Neural cell (in vitro differentiated cells): ENCODE data around the gene PPP4R3B. TPM values are rescaled to one million over a fixed set of nuclear protein-coding genes. Genes with fewer than 3 reads are reported as not detected.

ENCODE experiments used
- H2AFZ ChIP-seq: fragments of 200-600, 300-800 bp; sonication (generic), shearing (Covaris generic); 2 replicates; pipeline ENCODE4 v1.6.0; 2014; ENCODE audit warnings: low read depth, mild to moderate bottlenecking, antibody characterized with exemption, low read length, moderate library complexity
- H3F3A ChIP-seq: fragments of 200-600 bp; shearing (Covaris generic); 2 replicates; pipeline ENCODE4 v1.6.1; 2016; ENCODE audit warnings: mild to moderate bottlenecking, moderate library complexity, mixed read lengths, antibody characterized with exemption, low read length; ENCODE audit not compliant: insufficient read depth, poor library complexity, severe bottlenecking
- H3K27ac ChIP-seq: fragments of 200-600, 300-800 bp; sonication (generic), shearing (Covaris generic); 2 replicates; pipeline ENCODE4 v1.5.1; 2014; ENCODE audit warnings: mild to moderate bottlenecking, low read length, moderate library complexity
- H3K27me3 ChIP-seq: fragments of 300-800, 200-600 bp; sonication (generic), shearing (Covaris generic); 2 replicates; pipeline ENCODE4 v1.6.0; 2014; ENCODE audit warnings: mild to moderate bottlenecking, low read depth, low read length, moderate library complexity; ENCODE audit not compliant: insufficient read depth
- H3K36me3 ChIP-seq: fragments of 300-800, 200-600 bp; sonication (generic), shearing (Covaris generic); 2 replicates; pipeline ENCODE4 v1.5.1; 2014; ENCODE audit warnings: mild to moderate bottlenecking, antibody characterized with exemption, low read length, moderate library complexity; ENCODE audit not compliant: insufficient read depth
- H3K4me2 ChIP-seq: fragments of 300-800, 200-600 bp; sonication (generic), shearing (Covaris generic); 2 replicates; pipeline ENCODE4 v1.6.0; 2014; ENCODE audit warnings: mild to moderate bottlenecking, low read length
- H3K4me3 ChIP-seq: fragments of 300-800, 200-600 bp; sonication (generic), shearing (Covaris generic); 2 replicates; pipeline ENCODE4 v1.5.1; 2014; ENCODE audit warnings: mild to moderate bottlenecking, low read length, moderate library complexity
- H3K79me2 ChIP-seq: fragments of 200-600 bp; shearing (Covaris generic); replicated peaks from 2 replicates; pipeline ENCODE4 v1.6.0; 2014; ENCODE audit warnings: mild to moderate bottlenecking, low read length, moderate library complexity; ENCODE audit not compliant: insufficient read depth
- H3K9ac ChIP-seq: fragments of 300-800, 200-600 bp; sonication (generic), shearing (Covaris generic); 2 replicates; pipeline ENCODE4 v1.6.1; 2016; ENCODE audit warnings: mild to moderate bottlenecking, low read length, mixed read lengths
- H3K9me2 ChIP-seq: fragments of 200-600 bp; shearing (Covaris generic); 2 replicates; pipeline ENCODE4 v1.6.1; 2016; ENCODE audit warnings: mild to moderate bottlenecking, low read length, mixed read lengths; ENCODE audit not compliant: insufficient read depth
- H3K9me3 ChIP-seq: fragments of 200-600, 300-800 bp; sonication (generic), shearing (Covaris generic); 2 replicates; pipeline ENCODE4 v1.6.1; 2016; ENCODE audit warnings: mild to moderate bottlenecking, mixed run types, low read length, moderate library complexity, mixed read lengths
- H4K20me1 ChIP-seq: fragments of 200-600 bp; shearing (Covaris generic); 2 replicates; pipeline ENCODE4 v1.6.1; 2016; ENCODE audit warnings: mild to moderate bottlenecking, mixed run types; ENCODE audit not compliant: insufficient read depth
- EP300 ChIP-seq: fragments of 450-650 bp; conservative IDR thresholded peaks from 2 replicates; pipeline ENCODE4 v1.6.1; 2014; ENCODE audit warnings: antibody characterized with exemption, mild to moderate bottlenecking, moderate library complexity; ENCODE audit not compliant: poor library complexity, severe bottlenecking
- EZH2 ChIP-seq: fragments of 200-600, 300-800 bp; shearing (Covaris generic), sonication (generic); IDR thresholded peaks from 2 replicates; pipeline ENCODE4 v1.6.1; 2014; ENCODE audit warnings: antibody characterized with exemption, low read length, borderline replicate concordance, mild to moderate bottlenecking; ENCODE audit not compliant: insufficient read depth, poor library complexity, severe bottlenecking
- MXI1 ChIP-seq: fragments of 450-650 bp; conservative IDR thresholded peaks from 2 replicates; pipeline ENCODE4 v1.6.1; 2014; ENCODE audit warnings: antibody characterized with exemption, mild to moderate bottlenecking; ENCODE audit not compliant: poor library complexity, severe bottlenecking
- POLR2AphosphoS5 ChIP-seq: IDR thresholded peaks from 2 replicates; pipeline ENCODE4 v1.6.1; 2012
- RAD21 ChIP-seq: fragments of 450-650 bp; conservative IDR thresholded peaks from 2 replicates; pipeline ENCODE4 v1.6.1; 2014; ENCODE audit warnings: antibody characterized with exemption, mild to moderate bottlenecking, moderate library complexity
- SMC3 ChIP-seq: fragments of 450-650 bp; conservative IDR thresholded peaks from 2 replicates; pipeline ENCODE4 v1.6.1; 2014; ENCODE audit warnings: antibody characterized with exemption, mild to moderate bottlenecking, moderate library complexity; ENCODE audit not compliant: poor library complexity
- TAF1 ChIP-seq: IDR thresholded peaks from 2 replicates; pipeline ENCODE4 v1.6.1; 2012; ENCODE audit warnings: low read depth
- polyA plus RNA-seq: library from polyadenylated mRNA; depleted of rRNA; stranded (reverse); fragments of >200 nt; gene quantifications from 2 replicates; pipeline ENCODE4 v1.2.3, GENCODE V29; 2014
- small RNA-seq, 3 experiments: library from RNA; depleted of rRNA; stranded (forward); fragments of <200 nt; gene quantifications; one replicate each; pipeline ENCODE3, GENCODE V24; 2012
- TF ChIP-seq, protein P1 (sequence below): fragments of 450-650 bp; IDR thresholded peaks from 2 replicates; pipeline ENCODE4 v1.5.1; 2014; ENCODE audit warnings: antibody characterized with exemption, mild to moderate bottlenecking, moderate library complexity; ENCODE audit not compliant: poor library complexity, severe bottlenecking
- TF ChIP-seq, protein P2 (sequence below): IDR thresholded peaks from 2 replicates; pipeline ENCODE4 v1.6.1; 2012; ENCODE audit warnings: borderline replicate concordance

PPP4R3B gene
- polyA plus RNA-seq, 1 donor from 2014 or later = 58.4 TPM

DNA sequence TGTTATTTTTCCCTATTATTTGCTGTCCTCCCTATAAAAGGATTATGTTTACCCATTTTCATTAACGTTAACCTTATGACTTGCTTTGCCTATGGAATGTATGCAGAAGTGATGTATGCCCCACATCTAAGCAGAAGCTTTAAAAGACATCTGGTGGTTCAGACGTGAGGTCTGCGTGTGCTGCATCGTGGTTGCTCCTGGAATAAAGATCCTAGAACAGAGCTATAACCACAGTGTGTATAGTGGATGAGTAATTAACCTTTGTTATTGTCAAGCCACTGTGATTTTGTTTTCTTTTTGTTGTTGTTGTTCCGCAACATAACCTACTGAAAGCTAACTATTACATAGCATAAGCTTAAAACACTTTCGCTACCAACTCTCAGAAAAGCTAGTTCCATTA lies 118.8 kb downstream of the PPP4R3B start:
- no peaks in the 10 kb centered on the region for H3K79me2 ChIP-seq
- no peaks in the 10 kb centered on the region for H3K27me3 ChIP-seq
- H3K4me2 ChIP-seq = no peak overlapping the region
- no peak overlapping the region for H3K27ac ChIP-seq
- no peak overlapping the region for H3K4me3 ChIP-seq
- no peaks in the 10 kb centered on the region for H3K36me3 ChIP-seq
- no peak overlapping the region for H2AFZ ChIP-seq
- H3K9ac ChIP-seq = no peak overlapping the region
- TF ChIP-seq, protein P1, sequence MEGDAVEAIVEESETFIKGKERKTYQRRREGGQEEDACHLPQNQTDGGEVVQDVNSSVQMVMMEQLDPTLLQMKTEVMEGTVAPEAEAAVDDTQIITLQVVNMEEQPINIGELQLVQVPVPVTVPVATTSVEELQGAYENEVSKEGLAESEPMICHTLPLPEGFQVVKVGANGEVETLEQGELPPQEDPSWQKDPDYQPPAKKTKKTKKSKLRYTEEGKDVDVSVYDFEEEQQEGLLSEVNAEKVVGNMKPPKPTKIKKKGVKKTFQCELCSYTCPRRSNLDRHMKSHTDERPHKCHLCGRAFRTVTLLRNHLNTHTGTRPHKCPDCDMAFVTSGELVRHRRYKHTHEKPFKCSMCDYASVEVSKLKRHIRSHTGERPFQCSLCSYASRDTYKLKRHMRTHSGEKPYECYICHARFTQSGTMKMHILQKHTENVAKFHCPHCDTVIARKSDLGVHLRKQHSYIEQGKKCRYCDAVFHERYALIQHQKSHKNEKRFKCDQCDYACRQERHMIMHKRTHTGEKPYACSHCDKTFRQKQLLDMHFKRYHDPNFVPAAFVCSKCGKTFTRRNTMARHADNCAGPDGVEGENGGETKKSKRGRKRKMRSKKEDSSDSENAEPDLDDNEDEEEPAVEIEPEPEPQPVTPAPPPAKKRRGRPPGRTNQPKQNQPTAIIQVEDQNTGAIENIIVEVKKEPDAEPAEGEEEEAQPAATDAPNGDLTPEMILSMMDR = no peak
- TF ChIP-seq RAD21 (no peak), MXI1 (no peak), SMC3 (no peak), TAF1 (no peak), EP300 (no peak), EZH2 (no peak), POLR2AphosphoS5 (no peak)
- TF ChIP-seq, protein P2, sequence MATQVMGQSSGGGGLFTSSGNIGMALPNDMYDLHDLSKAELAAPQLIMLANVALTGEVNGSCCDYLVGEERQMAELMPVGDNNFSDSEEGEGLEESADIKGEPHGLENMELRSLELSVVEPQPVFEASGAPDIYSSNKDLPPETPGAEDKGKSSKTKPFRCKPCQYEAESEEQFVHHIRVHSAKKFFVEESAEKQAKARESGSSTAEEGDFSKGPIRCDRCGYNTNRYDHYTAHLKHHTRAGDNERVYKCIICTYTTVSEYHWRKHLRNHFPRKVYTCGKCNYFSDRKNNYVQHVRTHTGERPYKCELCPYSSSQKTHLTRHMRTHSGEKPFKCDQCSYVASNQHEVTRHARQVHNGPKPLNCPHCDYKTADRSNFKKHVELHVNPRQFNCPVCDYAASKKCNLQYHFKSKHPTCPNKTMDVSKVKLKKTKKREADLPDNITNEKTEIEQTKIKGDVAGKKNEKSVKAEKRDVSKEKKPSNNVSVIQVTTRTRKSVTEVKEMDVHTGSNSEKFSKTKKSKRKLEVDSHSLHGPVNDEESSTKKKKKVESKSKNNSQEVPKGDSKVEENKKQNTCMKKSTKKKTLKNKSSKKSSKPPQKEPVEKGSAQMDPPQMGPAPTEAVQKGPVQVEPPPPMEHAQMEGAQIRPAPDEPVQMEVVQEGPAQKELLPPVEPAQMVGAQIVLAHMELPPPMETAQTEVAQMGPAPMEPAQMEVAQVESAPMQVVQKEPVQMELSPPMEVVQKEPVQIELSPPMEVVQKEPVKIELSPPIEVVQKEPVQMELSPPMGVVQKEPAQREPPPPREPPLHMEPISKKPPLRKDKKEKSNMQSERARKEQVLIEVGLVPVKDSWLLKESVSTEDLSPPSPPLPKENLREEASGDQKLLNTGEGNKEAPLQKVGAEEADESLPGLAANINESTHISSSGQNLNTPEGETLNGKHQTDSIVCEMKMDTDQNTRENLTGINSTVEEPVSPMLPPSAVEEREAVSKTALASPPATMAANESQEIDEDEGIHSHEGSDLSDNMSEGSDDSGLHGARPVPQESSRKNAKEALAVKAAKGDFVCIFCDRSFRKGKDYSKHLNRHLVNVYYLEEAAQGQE = no peak
- no peaks in the 10 kb centered on the region for H3K9me2 ChIP-seq
- no peaks in the 10 kb centered on the region for H3F3A ChIP-seq
- no peaks in the 10 kb centered on the region for H4K20me1 ChIP-seq
- H3K9me3 ChIP-seq = no peaks in the 10 kb centered on the region

Small RNA genes lying within 50 kb of the gene (small RNA-seq; reads per million reads assigned to genes)
- gene RF00586 = 0 to 0.03 (median 0) reads per million in 3 experiments
- gene RNU6-634P = 0 reads per million in 3 experiments

Other genes starting within 250 kb of the PPP4R3B start
- 195 and 224 TPM in 2 replicates for gene CCDC88A, start 197.8 kb downstream of the PPP4R3B start, polyA plus RNA-seq
- gene CFAP36, start 97.9 kb downstream of the PPP4R3B start, polyA plus RNA-seq = 72.4 and 85.3 TPM in 2 replicates
- 22.5 and 23.4 TPM in 2 replicates for gene PNPT1, start 76.2 kb upstream of the PPP4R3B start, polyA plus RNA-seq